B cell (primary cell): ENCODE data around the gene STK24.

Experiments
- CTCF ChIP-seq: fragments of 200-600 bp; IDR thresholded peaks from one replicate; pipeline ENCODE4 v1.8.0; 2022; ENCODE audit warnings: antibody characterized with exemption, mild to moderate bottlenecking
- EZH2 ChIP-seq: IDR thresholded peaks from 2 replicates; pipeline ENCODE4 v1.6.1; 2012; ENCODE audit warnings: borderline replicate concordance, low read depth, mild to moderate bottlenecking, moderate library complexity, low read length; ENCODE audit not compliant: insufficient read depth, poor library complexity, severe bottlenecking

- TF ChIP-seq CTCF (no peak), EZH2 (no peak)
These were observed 32.8 kb upstream of the STK24 start for GRCh38 chr13:98609756-98610155.
